Activated T-cell treated with anti-CD3 and anti-CD28 coated beads, Interleukin-2, amount 50 U/mL, for 72 hours (primary cell): ENCODE measurements around the gene FPR1. TPM values are rescaled to one million over a fixed set of nuclear protein-coding genes. Genes with fewer than 3 reads are reported as not detected.

ENCODE experiments used
- ATAC-seq, 2 donors: fragments of 150-1000 bp; cut with Tn5 transposase; replicated peaks in 1 of 2; 2 replicates each; pipeline ENCODE4 v1.10.0; 2021; ENCODE audit warnings: moderate library complexity in 2 of 2, mild to moderate bottlenecking in 1 of 2
- DNase-seq, 2 donors: peaks; one replicate each; pipeline ENCODE4 v3.0.0; 2021 to 2022; ENCODE audit warnings: mixed read lengths in 1 of 2
- H3K27ac Mint-ChIP-seq: one replicate; pipeline ENCODE4 v1.8.0; 2022; ENCODE audit warnings: mild to moderate bottlenecking, moderate library complexity, mixed read lengths
- H3K27me3 Mint-ChIP-seq: one replicate; pipeline ENCODE4 v1.8.0; 2022; ENCODE audit warnings: low read depth, mixed read lengths
- H3K36me3 Mint-ChIP-seq, 2 donors: one replicate each; pipeline ENCODE4 v1.8.0; 2022; ENCODE audit warnings: mixed read lengths in 2 of 2, mild to moderate bottlenecking in 1 of 2; ENCODE audit not compliant: insufficient read depth in 2 of 2
- H3K4me1 Mint-ChIP-seq: one replicate; pipeline ENCODE4 v1.8.0; 2022; ENCODE audit warnings: low read depth, mixed read lengths
- H3K4me3 Mint-ChIP-seq, 2 donors: one replicate each; pipeline ENCODE4 v1.8.0; 2022; ENCODE audit warnings: mild to moderate bottlenecking in 2 of 2, mixed read lengths in 2 of 2, moderate library complexity in 2 of 2
- H3K9me3 Mint-ChIP-seq, 2 donors: one replicate each; pipeline ENCODE4 v1.8.0; 2022; ENCODE audit warnings: mixed read lengths in 2 of 2
- total RNA-seq, 2 donors: library from RNA; stranded (reverse); gene quantifications; one replicate each; pipeline ENCODE4 v1.2.3, GENCODE V29; 2022

Gene FPR1
- total RNA-seq, 2 donors from 2014 or later: not detected

- H3K9me3 Mint-ChIP-seq: peaks cover 0 to 7% of the 10 kb centered on the region in 2 donors
- ATAC-seq (no peak), DNase-seq (no peak)
- H3K27me3 Mint-ChIP-seq: peaks cover 65% of the 10 kb centered on the region
- no peak overlapping the region for H3K4me3 Mint-ChIP-seq
- H3K27ac Mint-ChIP-seq: no peak overlapping the region
- peaks cover 0 to 3% of the 10 kb centered on the region in 2 donors for H3K36me3 Mint-ChIP-seq
- H3K4me1 Mint-ChIP-seq: no peaks in the 10 kb centered on the region
Observed at GRCh38 chr19:51719251-51719988, 32.3 kb downstream of the FPR1 start.

- ATAC-seq (no peak), DNase-seq (no peak)
- H3K9me3 Mint-ChIP-seq: peaks cover 0 to 7% of the 10 kb centered on the region in 2 donors
- H3K27ac Mint-ChIP-seq: no peak overlapping the region
- H3K4me3 Mint-ChIP-seq: no peak overlapping the region
- H3K27me3 Mint-ChIP-seq: peaks cover 49% of the 10 kb centered on the region
- H3K36me3 Mint-ChIP-seq: peaks cover 0 to 3% of the 10 kb centered on the region in 2 donors
- H3K4me1 Mint-ChIP-seq: no peaks in the 10 kb centered on the region
Observed at GRCh38 chr19:51716925-51717324, 34.8 kb downstream of the FPR1 start.

- no peak overlapping the region for H3K4me3 Mint-ChIP-seq
- ATAC-seq (no peak), DNase-seq (no peak)
- H3K27me3 Mint-ChIP-seq: peaks cover 46% of the 10 kb centered on the region
- no peak overlapping the region for H3K27ac Mint-ChIP-seq
- H3K4me1 Mint-ChIP-seq: no peaks in the 10 kb centered on the region
- peaks cover 0 to 7% of the 10 kb centered on the region in 2 donors for H3K9me3 Mint-ChIP-seq
- H3K36me3 Mint-ChIP-seq: peaks cover 0 to 3% of the 10 kb centered on the region in 2 donors
Observed at GRCh38 chr19:51715850-51716249, 35.8 kb downstream of the FPR1 start.

GRCh38 chr19:51714848-51715247, 36.8 kb downstream of the FPR1 start:
- Mint-ChIP-seq H3K27me3 (peaks cover 36% of the 10 kb centered on the region), H3K27ac (no peak overlapping the region), H3K4me1 (no peaks in the 10 kb centered on the region), H3K4me3 (no peak overlapping the region), H3K9me3 (peaks cover 0 to 7% of the 10 kb centered on the region in 2 donors), H3K36me3 (peaks cover 0 to 2% of the 10 kb centered on the region in 2 donors)
- no peak for ATAC-seq
- no peak for DNase-seq

GRCh38 chr19:51713319-51714285, 38.1 kb downstream of the FPR1 start:
- H3K27me3 Mint-ChIP-seq: peaks cover 28% of the 10 kb centered on the region
- peaks cover 0 to 2% of the 10 kb centered on the region in 2 donors for H3K36me3 Mint-ChIP-seq
- no peak for ATAC-seq
- H3K4me1 Mint-ChIP-seq: no peaks in the 10 kb centered on the region
- no peak for DNase-seq
- H3K9me3 Mint-ChIP-seq: peaks cover 0 to 7% of the 10 kb centered on the region in 2 donors
- H3K27ac Mint-ChIP-seq: no peak overlapping the region
- H3K4me3 Mint-ChIP-seq: no peak overlapping the region

GRCh38 chr19:51712461-51713081, 39.1 kb downstream of the FPR1 start:
- peak in 1 of 2 donors; percentile 30 for ATAC-seq
- Mint-ChIP-seq H3K27me3 (peaks cover 20% of the 10 kb centered on the region), H3K36me3 (no peaks in the 10 kb centered on the region), H3K27ac (no peak overlapping the region), H3K4me1 (no peaks in the 10 kb centered on the region), H3K4me3 (no peak overlapping the region), H3K9me3 (peaks cover 0 to 7% of the 10 kb centered on the region in 2 donors)
- no peak for DNase-seq

- H3K4me1 Mint-ChIP-seq: peaks cover under 1% of the 10 kb centered on the region
Observed at GRCh38 chr19:51711702-51712101, 40.0 kb downstream of the FPR1 start.

GRCh38 chr19:51710163-51710562, 41.5 kb downstream of the FPR1 start:
- H3K4me3 Mint-ChIP-seq: no peak overlapping the region
- no peaks in the 10 kb centered on the region for H3K27me3 Mint-ChIP-seq
- H3K36me3 Mint-ChIP-seq: peaks cover 8 to 14% of the 10 kb centered on the region in 2 donors
- H3K27ac Mint-ChIP-seq: no peak overlapping the region
- DNase-seq (no peak), ATAC-seq (no peak)
- peaks cover 0 to 1% of the 10 kb centered on the region in 2 donors for H3K9me3 Mint-ChIP-seq
- H3K4me1 Mint-ChIP-seq: peaks cover 13% of the 10 kb centered on the region

More at GRCh38 chr19:51711702-51712101, 40.0 kb downstream of the FPR1 start:
- ATAC-seq (no peak), DNase-seq (no peak)
- H3K27ac Mint-ChIP-seq: no peak overlapping the region
- H3K4me3 Mint-ChIP-seq: no peak overlapping the region
- peaks cover 0 to 2% of the 10 kb centered on the region in 2 donors for H3K36me3 Mint-ChIP-seq
- peaks cover 14% of the 10 kb centered on the region for H3K27me3 Mint-ChIP-seq
- peaks cover 0 to 7% of the 10 kb centered on the region in 2 donors for H3K9me3 Mint-ChIP-seq

- no peak for DNase-seq
- Mint-ChIP-seq H3K36me3 (peaks cover 8 to 17% of the 10 kb centered on the region in 2 donors), H3K4me1 (peaks cover 19% of the 10 kb centered on the region), H3K27ac (no peak overlapping the region), H3K4me3 (no peak overlapping the region), H3K9me3 (no peaks in the 10 kb centered on the region), H3K27me3 (no peaks in the 10 kb centered on the region)
- ATAC-seq: no peak
Observed at GRCh38 chr19:51709575-51709974, 42.1 kb downstream of the FPR1 start.

- no peaks in the 10 kb centered on the region for H3K27me3 Mint-ChIP-seq
- H3K4me1 Mint-ChIP-seq: peaks cover 22% of the 10 kb centered on the region
- no peak overlapping the region for H3K4me3 Mint-ChIP-seq
- ATAC-seq: no peak
- peaks cover 8 to 17% of the 10 kb centered on the region in 2 donors for H3K36me3 Mint-ChIP-seq
- DNase-seq: no peak
- no peak overlapping the region for H3K27ac Mint-ChIP-seq
- no peaks in the 10 kb centered on the region for H3K9me3 Mint-ChIP-seq
Observed at GRCh38 chr19:51708811-51709210, 42.9 kb downstream of the FPR1 start.

GRCh38 chr19:51706885-51707284, 44.8 kb downstream of the FPR1 start:
- Mint-ChIP-seq H3K27ac (peak overlapping the region; percentile 40), H3K4me3 (no peak overlapping the region), H3K4me1 (peaks cover 36% of the 10 kb centered on the region), H3K36me3 (peaks cover 11 to 17% of the 10 kb centered on the region in 2 donors), H3K27me3 (peaks cover 14% of the 10 kb centered on the region), H3K9me3 (no peaks in the 10 kb centered on the region)
- DNase-seq (no peak), ATAC-seq (no peak)

DNA sequence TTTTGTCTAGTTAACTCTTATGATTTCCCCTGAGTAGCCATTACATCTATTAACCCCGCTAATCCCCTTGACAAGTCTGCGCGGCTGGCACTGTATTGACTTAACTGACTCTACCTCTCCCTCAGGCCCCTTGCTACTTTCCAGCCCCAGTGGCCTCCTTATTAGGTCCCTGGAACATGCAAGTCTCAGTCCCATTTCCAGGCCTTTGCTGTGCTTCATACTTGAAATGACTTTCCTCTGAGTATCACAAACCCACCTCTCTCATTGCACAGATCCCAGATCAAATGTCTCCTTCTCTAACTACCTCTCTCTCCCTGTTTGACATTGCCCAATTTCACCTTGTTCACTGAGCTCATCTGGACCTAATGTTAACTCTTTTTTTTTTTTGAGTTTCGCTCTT, 45.4 kb downstream of the FPR1 start:
- H3K36me3 Mint-ChIP-seq: peaks cover 11 to 17% of the 10 kb centered on the region in 2 donors
- H3K4me1 Mint-ChIP-seq: peaks cover 36% of the 10 kb centered on the region
- H3K9me3 Mint-ChIP-seq: no peaks in the 10 kb centered on the region
- peaks cover 14% of the 10 kb centered on the region for H3K27me3 Mint-ChIP-seq
- H3K27ac Mint-ChIP-seq: peak overlapping the region; percentile 70
- ATAC-seq (no peak), DNase-seq (no peak)
- H3K4me3 Mint-ChIP-seq: peak overlapping the region; percentile 44 to 66
